Cardiac muscle cell (in vitro differentiated cells and primary cell): Measurements from ENCODE around the gene GSTK1. TPM values are rescaled to one million over a fixed set of nuclear protein-coding genes. Genes with fewer than 3 reads are reported as not detected.
A peak's percentile ranks its signal among the peaks of the same experiment; 100 is the strongest.

Experiments
- DNase-seq, 2 donors: peaks; one replicate each; pipeline versions ENCODE4 v3.0.0 to v3.0.0-alpha.2; 2010 to 2017; ENCODE audit warnings: low read depth in 1 of 2, low spot score in 1 of 2
- H3K27ac ChIP-seq: fragments of 200-600 bp; sonication (generic); 2 replicates; pipeline ENCODE4 v1.5.1; 2016
- H3K27me3 ChIP-seq: fragments of 200-600 bp; sonication (generic); 2 replicates; pipeline ENCODE4 v1.6.0; 2016; ENCODE audit warnings: control low read depth
- H3K36me3 ChIP-seq: fragments of 200-600 bp; sonication (generic); 2 replicates; pipeline ENCODE4 v1.5.1; 2016; ENCODE audit warnings: control low read depth
- H3K4me1 ChIP-seq: fragments of 200-600 bp; sonication (generic); 2 replicates; pipeline ENCODE4 v1.8.1; 2017; ENCODE audit warnings: low read depth, mild to moderate bottlenecking, mixed run types
- H3K4me3 ChIP-seq: fragments of 200-600 bp; sonication (generic); 2 replicates; pipeline ENCODE4 v1.5.1; 2016; ENCODE audit warnings: mild to moderate bottlenecking
- H3K9me3 ChIP-seq: fragments of 200-600 bp; sonication (generic); 2 replicates; pipeline ENCODE4 v1.5.1; 2017; ENCODE audit warnings: low read depth, mild to moderate bottlenecking, control low read depth
- CTCF ChIP-seq: IDR thresholded peaks from 2 replicates; pipeline ENCODE4 v1.5.1; 2012; ENCODE audit warnings: low read depth, mild to moderate bottlenecking, low read length
- polyA plus RNA-seq: library from polyadenylated mRNA; unstranded; fragments of >200 nt; fragmentation: Nextera tagmentation; extraction: Ambion mirVana; gene quantifications from 2 replicates; pipeline ENCODE4 v1.2.1, GENCODE V29; 2016
- total RNA-seq: library from RNA; depleted of rRNA; stranded (reverse); fragments of >200 nt; gene quantifications from 2 replicates; pipeline ENCODE4 v1.2.3, GENCODE V29; 2016

Gene GSTK1
- total and polyA plus RNA-seq, 2 experiments from 2014 or later = 218 to 248 TPM

- Histone ChIP-seq H3K9me3 (no peaks in the 10 kb centered on the region), H3K27me3 (no peaks in the 10 kb centered on the region), H3K4me3 (no peak overlapping the region), H3K27ac (no peak overlapping the region), H3K4me1 (peaks cover 11% of the 10 kb centered on the region), H3K36me3 (peaks cover 70% of the 10 kb centered on the region)
- no peak for TF ChIP-seq CTCF
- DNase-seq = no peak
These were observed 38.0 kb downstream of the GSTK1 start for GRCh38 chr7:143300959-143301935.

GRCh38 chr7:143303733-143304132, 40.5 kb downstream of the GSTK1 start:
- TF ChIP-seq CTCF = no peak
- Histone ChIP-seq H3K27ac (no peak overlapping the region), H3K36me3 (peaks cover 65% of the 10 kb centered on the region), H3K9me3 (no peaks in the 10 kb centered on the region), H3K27me3 (no peaks in the 10 kb centered on the region), H3K4me1 (no peaks in the 10 kb centered on the region), H3K4me3 (no peak overlapping the region)
- no peak for DNase-seq

- TF ChIP-seq CTCF = no peak
- Histone ChIP-seq H3K4me3 (no peak overlapping the region), H3K27me3 (no peaks in the 10 kb centered on the region), H3K27ac (no peak overlapping the region), H3K36me3 (peaks cover 63% of the 10 kb centered on the region), H3K9me3 (no peaks in the 10 kb centered on the region), H3K4me1 (no peaks in the 10 kb centered on the region)
- no peak for DNase-seq
These were observed 41.7 kb downstream of the GSTK1 start for GRCh38 chr7:143304938-143305337.

- peak; percentile 48 to 68 for DNase-seq
- Histone ChIP-seq H3K4me1 (no peaks in the 10 kb centered on the region), H3K36me3 (peaks cover 57% of the 10 kb centered on the region), H3K27me3 (no peaks in the 10 kb centered on the region), H3K9me3 (no peaks in the 10 kb centered on the region), H3K4me3 (no peak overlapping the region), H3K27ac (no peak overlapping the region)
- TF ChIP-seq CTCF = peak; percentile 79
These were observed 42.3 kb downstream of the GSTK1 start for GRCh38 chr7:143305423-143306070.

GRCh38 chr7:143308632-143309031, 45.4 kb downstream of the GSTK1 start:
- no peak for DNase-seq
- Histone ChIP-seq H3K27me3 (no peaks in the 10 kb centered on the region), H3K36me3 (peaks cover 28% of the 10 kb centered on the region)

More at GRCh38 chr7:143308632-143309031, 45.4 kb downstream of the GSTK1 start:
- Histone ChIP-seq H3K4me1 (no peaks in the 10 kb centered on the region), H3K27ac (no peak overlapping the region), H3K9me3 (no peaks in the 10 kb centered on the region), H3K4me3 (no peak overlapping the region)
- TF ChIP-seq CTCF = no peak
